Mesenchymal stem cell (in vitro differentiated cells and primary cell): ENCODE measurements around the gene AFDN.

ENCODE experiments used
- DNase-seq: peaks from one replicate; pipeline ENCODE4 v3.0.0-alpha.2; 2013
- H2AFZ ChIP-seq: one replicate; pipeline ENCODE4 v1.6.1; 2013; ENCODE audit warnings: low read depth, mild to moderate bottlenecking, control low read depth, inconsistent platforms, low read length, moderate library complexity
- H2AK5ac ChIP-seq: 2 replicates; pipeline ENCODE4 v1.6.1; 2013; ENCODE audit warnings: low read length, moderate library complexity, mild to moderate bottlenecking, inconsistent platforms; ENCODE audit not compliant: severe bottlenecking
- H2BK120ac ChIP-seq: one replicate; pipeline ENCODE4 v1.6.1; 2013; ENCODE audit warnings: low read depth, mild to moderate bottlenecking, inconsistent platforms, low read length, moderate library complexity
- H2BK12ac ChIP-seq, 2 experiments: one replicate each; pipeline ENCODE4 v1.6.1; 2013; ENCODE audit warnings: inconsistent platforms in 2 of 2, low read length in 2 of 2, mild to moderate bottlenecking in 2 of 2, moderate library complexity in 2 of 2, control low read depth in 1 of 2
- H2BK15ac ChIP-seq: one replicate; pipeline ENCODE4 v1.6.1; 2013; ENCODE audit warnings: mild to moderate bottlenecking, low read depth, inconsistent platforms; ENCODE audit not compliant: poor library complexity, severe bottlenecking
- H2BK5ac ChIP-seq: 2 replicates; pipeline ENCODE4 v1.6.1; 2013; ENCODE audit warnings: low read depth, mild to moderate bottlenecking, low read length, control low read depth, inconsistent platforms; ENCODE audit not compliant: poor library complexity, severe bottlenecking
- H3K14ac ChIP-seq, 2 experiments: one replicate each; pipeline ENCODE4 v1.6.1; 2013; ENCODE audit warnings: inconsistent platforms in 2 of 2, low read length in 2 of 2, control low read depth in 1 of 2, mild to moderate bottlenecking in 1 of 2, moderate library complexity in 1 of 2
- H3K18ac ChIP-seq, 2 experiments: one replicate each; pipeline ENCODE4 v1.6.1; 2013; ENCODE audit warnings: inconsistent platforms in 2 of 2, low read length in 2 of 2, control low read depth in 1 of 2, low read depth in 1 of 2, mild to moderate bottlenecking in 1 of 2
- H3K23ac ChIP-seq, 2 experiments: one replicate each; pipeline ENCODE4 v1.6.1; 2013; ENCODE audit warnings: inconsistent platforms in 2 of 2, low read length in 2 of 2, mild to moderate bottlenecking in 2 of 2, moderate library complexity in 2 of 2, control low read depth in 1 of 2
- H3K27ac ChIP-seq: 2 replicates; pipeline ENCODE4 v1.5.1; 2013; ENCODE audit warnings: mild to moderate bottlenecking, moderate library complexity, low read length, control low read depth, inconsistent platforms; ENCODE audit not compliant: poor library complexity, severe bottlenecking
- H3K27me3 ChIP-seq, 2 experiments: 2 replicates each; pipeline versions ENCODE4 v1.6.1 to v1.7.0; 2013; ENCODE audit warnings: low read length in 2 of 2, mild to moderate bottlenecking in 2 of 2, moderate library complexity in 2 of 2, control low read depth in 1 of 2, inconsistent platforms in 1 of 2; ENCODE audit not compliant: control insufficient read depth in 1 of 2, insufficient read depth in 1 of 2
- H3K36me3 ChIP-seq, 2 experiments: 2 replicates each; pipeline versions ENCODE4 v1.6.1 to v1.7.0; 2013; ENCODE audit warnings: low read length in 2 of 2, control low read depth in 1 of 2, inconsistent platforms in 1 of 2, low read depth in 1 of 2, mild to moderate bottlenecking in 1 of 2; ENCODE audit not compliant: insufficient read depth in 2 of 2, control insufficient read depth in 1 of 2
- H3K4ac ChIP-seq, 2 experiments: one replicate each; pipeline ENCODE4 v1.6.1; 2013; ENCODE audit warnings: inconsistent platforms in 2 of 2, low read length in 2 of 2, mild to moderate bottlenecking in 2 of 2, moderate library complexity in 2 of 2, control low read depth in 1 of 2, low read depth in 1 of 2
- H3K4me1 ChIP-seq: 2 replicates; pipeline ENCODE4 v1.6.1; 2013; ENCODE audit warnings: low read depth, low read length, control low read depth; ENCODE audit not compliant: control insufficient read depth, insufficient read depth
- H3K4me2 ChIP-seq: 2 replicates; pipeline ENCODE4 v1.6.1; 2013; ENCODE audit warnings: low read length, mild to moderate bottlenecking, inconsistent platforms; ENCODE audit not compliant: poor library complexity, severe bottlenecking
- H3K4me3 ChIP-seq, 2 experiments: 2 replicates each; pipeline versions ENCODE4 v1.5.1 to v1.7.0; 2013; ENCODE audit warnings: low read length in 2 of 2, mild to moderate bottlenecking in 2 of 2, control low read depth in 1 of 2, low read depth in 1 of 2; ENCODE audit not compliant: insufficient read depth in 1 of 2
- H3K79me1 ChIP-seq: replicated peaks from 2 replicates; pipeline ENCODE4 v1.6.1; 2013; ENCODE audit warnings: mild to moderate bottlenecking, control low read depth, low read length, inconsistent platforms; ENCODE audit not compliant: poor library complexity, severe bottlenecking
- H3K9ac ChIP-seq: 2 replicates; pipeline ENCODE4 v1.7.0; 2013; ENCODE audit warnings: mild to moderate bottlenecking, low read length, moderate library complexity
- H3K9me3 ChIP-seq: 2 replicates; pipeline ENCODE4 v1.7.0; 2013; ENCODE audit warnings: mild to moderate bottlenecking, low read length; ENCODE audit not compliant: control insufficient read depth
- H4K8ac ChIP-seq: one replicate; pipeline ENCODE4 v1.6.1; 2013; ENCODE audit warnings: inconsistent platforms, mild to moderate bottlenecking, low read length, moderate library complexity
- H4K91ac ChIP-seq: one replicate; pipeline ENCODE4 v1.6.1; 2013; ENCODE audit warnings: mild to moderate bottlenecking, low read length, inconsistent platforms
- WGBS: methylation state at CpG from one replicate; pipeline ENCODE4 v1.1.7; 2013; ENCODE audit warnings: mixed read lengths; 5-methylcytosine and 5-hydroxymethylcytosine counted together

AFDN gene

GRCh38 chr6:167866642-167867041 lies 39.9 kb downstream of the AFDN start:
- Histone ChIP-seq H2BK12ac (no peak overlapping the region), H3K79me1 (peaks cover 28% of the 10 kb centered on the region), H2BK120ac (no peak overlapping the region), H3K18ac (no peak overlapping the region), H4K91ac (no peak overlapping the region), H3K27ac (no peak overlapping the region), H3K4ac (no peak overlapping the region), H3K36me3 (peaks cover 10 to 25% of the 10 kb centered on the region in 2 experiments), H3K4me3 (no peak overlapping the region), H3K23ac (no peak overlapping the region), H3K9ac (no peak overlapping the region), H3K4me2 (no peak overlapping the region), H2BK5ac (no peak overlapping the region), H2AFZ (no peak overlapping the region), H3K14ac (no peak overlapping the region), H3K9me3 (no peaks in the 10 kb centered on the region), H3K27me3 (no peaks in the 10 kb centered on the region), H2AK5ac (no peak overlapping the region), H3K4me1 (no peaks in the 10 kb centered on the region), H2BK15ac (no peak overlapping the region), H4K8ac (peak overlapping the region; percentile 23)
- WGBS: 87% methylated on average over 7 of the region's 8 CpGs
- DNase-seq: no peak

DNA sequence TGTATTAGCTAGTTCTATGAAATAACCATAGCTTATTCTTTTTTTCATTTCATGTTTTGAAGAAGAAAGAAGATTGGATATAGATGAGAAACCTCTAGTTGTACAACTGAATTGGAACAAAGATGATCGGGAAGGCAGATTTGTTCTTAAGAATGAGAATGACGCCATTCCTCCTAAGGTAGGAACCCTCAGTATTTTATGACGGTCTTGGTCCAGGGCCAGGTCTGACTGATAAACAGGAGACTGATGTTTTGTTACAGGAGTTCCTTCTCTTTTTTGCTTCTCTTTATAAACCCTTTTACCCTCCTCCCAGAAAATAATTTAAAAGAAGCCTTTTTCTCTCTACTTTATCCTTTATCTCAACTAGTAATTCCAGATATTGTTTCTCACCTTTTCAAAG lies 43.6 kb downstream of the AFDN start:
- no peak overlapping the region for H3K4ac ChIP-seq
- H4K91ac ChIP-seq: no peak overlapping the region
- H3K9ac ChIP-seq: no peak overlapping the region
- no peak overlapping the region for H3K27ac ChIP-seq
- no peak for DNase-seq
- no peaks in the 10 kb centered on the region for H3K9me3 ChIP-seq
- no peaks in the 10 kb centered on the region for H3K27me3 ChIP-seq
- no peak overlapping the region for H2BK12ac ChIP-seq
- no peak overlapping the region for H4K8ac ChIP-seq
- H2AK5ac ChIP-seq: no peak overlapping the region
- H3K4me2 ChIP-seq: no peak overlapping the region
- no peak overlapping the region for H3K4me3 ChIP-seq
- peaks cover 22% of the 10 kb centered on the region for H3K79me1 ChIP-seq
- no peak overlapping the region for H3K23ac ChIP-seq
- H2BK120ac ChIP-seq: no peak overlapping the region
- H2BK15ac ChIP-seq: no peak overlapping the region
- WGBS: 100% methylated on average over 3 of the region's 3 CpGs
- H2AFZ ChIP-seq: no peak overlapping the region
- H3K14ac ChIP-seq: no peak overlapping the region
- H3K18ac ChIP-seq: no peak overlapping the region
- peaks cover 1% of the 10 kb centered on the region for H3K4me1 ChIP-seq
- H3K36me3 ChIP-seq: peaks cover 10 to 40% of the 10 kb centered on the region in 2 experiments
- no peak overlapping the region for H2BK5ac ChIP-seq

GRCh38 chr6:167872538-167873210 lies 46.0 kb downstream of the AFDN start:
- H2BK5ac ChIP-seq: no peak overlapping the region
- no peak overlapping the region for H2BK15ac ChIP-seq
- H3K18ac ChIP-seq: no peak overlapping the region
- H3K4me2 ChIP-seq: no peak overlapping the region
- H3K4ac ChIP-seq: no peak overlapping the region
- peaks cover 9 to 46% of the 10 kb centered on the region in 2 experiments for H3K36me3 ChIP-seq
- H3K23ac ChIP-seq: no peak overlapping the region
- H3K4me1 ChIP-seq: peaks cover 1% of the 10 kb centered on the region
- H3K14ac ChIP-seq: no peak overlapping the region
- no peak overlapping the region for H2AK5ac ChIP-seq
- DNase-seq: no peak
- WGBS: no CpG with 5 or more reads among the region's 2 CpGs
- H3K9ac ChIP-seq: no peak overlapping the region
- no peaks in the 10 kb centered on the region for H3K9me3 ChIP-seq
- no peak overlapping the region for H3K27ac ChIP-seq
- no peak overlapping the region for H2BK12ac ChIP-seq
- no peak overlapping the region for H4K91ac ChIP-seq
- no peak overlapping the region for H2BK120ac ChIP-seq
- no peak overlapping the region for H3K4me3 ChIP-seq
- H2AFZ ChIP-seq: no peak overlapping the region
- H3K79me1 ChIP-seq: peaks cover 18% of the 10 kb centered on the region
- H3K27me3 ChIP-seq: no peaks in the 10 kb centered on the region
- no peak overlapping the region for H4K8ac ChIP-seq

DNA sequence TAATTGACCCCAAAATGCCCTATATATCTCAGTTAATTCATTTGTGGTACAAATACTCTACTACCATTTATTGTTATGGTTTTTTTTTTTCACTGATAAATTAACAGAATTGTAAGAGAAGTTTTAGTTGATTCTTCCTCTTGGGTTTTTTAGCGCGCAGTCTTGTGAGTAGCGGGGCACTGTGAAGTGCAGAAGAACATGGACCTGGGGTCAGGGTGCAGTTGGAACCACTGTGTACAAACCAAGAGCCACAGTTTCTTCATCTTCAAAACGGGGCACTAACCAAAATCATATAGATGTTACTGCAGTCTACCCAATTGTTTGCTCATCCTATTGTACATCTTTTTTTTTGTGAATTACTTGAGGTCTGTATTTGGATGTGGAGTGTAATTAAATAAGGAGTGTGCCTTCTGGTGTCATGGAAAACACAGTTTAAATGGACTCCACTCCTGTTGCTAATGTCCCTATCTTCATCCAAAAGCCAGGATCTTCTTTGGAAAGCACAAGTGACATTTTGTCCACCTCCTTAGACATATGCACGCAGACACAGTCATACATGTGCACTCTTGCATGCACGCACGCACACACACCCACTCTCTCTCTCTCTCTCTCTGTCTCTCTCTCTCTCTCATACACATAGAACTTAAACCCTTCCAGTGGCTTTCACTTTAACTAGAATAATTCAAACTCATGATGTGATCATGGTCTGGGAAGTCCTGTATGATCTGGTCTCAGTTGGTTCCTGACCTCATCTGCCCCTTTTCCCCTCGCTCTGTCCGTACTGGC lies 51.5 kb downstream of the AFDN start:
- WGBS: 91% methylated on average over 8 of the region's 9 CpGs
- Histone ChIP-seq H2BK15ac (no peak overlapping the region), H3K4me3 (no peak overlapping the region), H3K36me3 (peaks cover 5 to 50% of the 10 kb centered on the region in 2 experiments), H3K27me3 (no peaks in the 10 kb centered on the region), H2AK5ac (no peak overlapping the region), H3K79me1 (peaks cover 17% of the 10 kb centered on the region), H3K4ac (no peak overlapping the region), H3K14ac (no peak overlapping the region), H3K18ac (no peak overlapping the region), H2AFZ (no peak overlapping the region), H3K23ac (no peak overlapping the region), H3K4me1 (no peaks in the 10 kb centered on the region), H4K8ac (no peak overlapping the region), H2BK12ac (no peak overlapping the region), H3K27ac (no peak overlapping the region), H3K9ac (no peak overlapping the region), H3K4me2 (no peak overlapping the region), H2BK120ac (no peak overlapping the region), H2BK5ac (no peak overlapping the region), H4K91ac (no peak overlapping the region), H3K9me3 (no peaks in the 10 kb centered on the region)
- DNase-seq: no peak
